ENCODE measurements around the gene SH3RF3.

Gene SH3RF3

GRCh38 chr2:109503191-109503590 is 374.2 kb downstream of the SH3RF3 start:
- ATAC-seq (no peak), DNase-seq (no peak)

- ATAC-seq (no peak), DNase-seq (no peak)
Measured at GRCh38 chr2:109507217-109507616, 378.2 kb downstream of the SH3RF3 start.

GRCh38 chr2:109507828-109508227 is 378.8 kb downstream of the SH3RF3 start:
- DNase-seq (no peak), ATAC-seq (no peak)

GRCh38 chr2:109508556-109508955 is 379.6 kb downstream of the SH3RF3 start:
- no peak for ATAC-seq
- DNase-seq = no peak

- peak; percentile 62 for ATAC-seq
- peak; percentile 77 for DNase-seq
Measured at GRCh38 chr2:109510136-109511028, 381.4 kb downstream of the SH3RF3 start.

GRCh38 chr2:109511168-109511567 is 382.2 kb downstream of the SH3RF3 start:
- DNase-seq (no peak), ATAC-seq (no peak)

- DNase-seq (no peak), ATAC-seq (no peak)
Measured at GRCh38 chr2:109512076-109512475, 383.1 kb downstream of the SH3RF3 start.

GRCh38 chr2:109513230-109513629 is 384.2 kb downstream of the SH3RF3 start:
- ATAC-seq = no peak

GRCh38 chr2:109513749-109514588 is 385.0 kb downstream of the SH3RF3 start:
- peak; percentile 28 for DNase-seq
- ATAC-seq = peak; percentile 45

More at GRCh38 chr2:109513230-109513629, 384.2 kb downstream of the SH3RF3 start:
- no peak for DNase-seq

- no peak for DNase-seq
- no peak for ATAC-seq
Measured at GRCh38 chr2:109514857-109515256, 385.9 kb downstream of the SH3RF3 start.

- DNase-seq = peak; percentile 33
- ATAC-seq = no peak
Measured at GRCh38 chr2:109516445-109517117, 387.6 kb downstream of the SH3RF3 start.

- no peak for DNase-seq
Measured at GRCh38 chr2:109517118-109517889, 388.3 kb downstream of the SH3RF3 start.

GRCh38 chr2:109519513-109519912 is 390.5 kb downstream of the SH3RF3 start:
- DNase-seq (no peak), ATAC-seq (no peak)

More at GRCh38 chr2:109517118-109517889, 388.3 kb downstream of the SH3RF3 start:
- ATAC-seq = no peak

- ATAC-seq (no peak), DNase-seq (no peak)
Measured at GRCh38 chr2:109521233-109522062, 392.4 kb downstream of the SH3RF3 start.

- DNase-seq = no peak
- no peak for ATAC-seq
Measured at GRCh38 chr2:109522063-109522374, 393.0 kb downstream of the SH3RF3 start.

- ATAC-seq = no peak
- no peak for DNase-seq
Measured at GRCh38 chr2:109523121-109523520, 394.1 kb downstream of the SH3RF3 start.

- no peak for ATAC-seq
Measured at GRCh38 chr2:109523536-109524361, 394.7 kb downstream of the SH3RF3 start.

GRCh38 chr2:109525836-109526235 is 396.8 kb downstream of the SH3RF3 start:
- ATAC-seq (no peak), DNase-seq (no peak)

More at GRCh38 chr2:109523536-109524361, 394.7 kb downstream of the SH3RF3 start:
- no peak for DNase-seq

- no peak for ATAC-seq
Measured at GRCh38 chr2:109526442-109526970, 397.5 kb downstream of the SH3RF3 start.

GRCh38 chr2:109527079-109527478 is 398.1 kb downstream of the SH3RF3 start:
- ATAC-seq = no peak

More at GRCh38 chr2:109526442-109526970, 397.5 kb downstream of the SH3RF3 start:
- DNase-seq = no peak

More at GRCh38 chr2:109527079-109527478, 398.1 kb downstream of the SH3RF3 start:
- no peak for DNase-seq

Data from stimulated activated naive CD8-positive, alpha-beta T cell treated with anti-CD3 and anti-CD28 coated beads, Interleukin-15, Interleukin-2, amounts not matched to agents 100 U/mL and 50 U/mL, for 24 hours (primary cell).